ENCODE data around the gene CPNE9.

Gene CPNE9

DNA sequence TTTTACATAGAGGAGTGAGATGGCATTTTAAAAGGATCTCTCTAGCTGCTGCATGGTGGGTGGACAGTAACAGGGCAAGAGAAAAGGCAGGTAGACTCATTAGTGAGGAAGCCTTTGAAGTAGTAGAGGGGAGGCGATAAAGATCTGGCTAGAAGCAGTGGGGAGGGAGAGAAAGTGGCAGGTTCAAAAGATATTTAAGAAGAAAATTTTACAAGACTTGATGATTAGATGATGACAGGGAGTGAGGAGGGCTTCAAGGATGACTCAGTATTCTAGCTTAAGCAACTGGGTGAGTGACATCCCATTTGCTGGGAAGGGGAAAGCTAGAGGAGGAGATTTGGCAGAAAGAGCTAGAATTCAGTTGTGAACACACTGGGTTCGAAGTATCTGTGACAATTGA, 24.1 kb downstream of the CPNE9 start:
- no peak overlapping the region for H3K27ac ChIP-seq
- TF ChIP-seq, protein P1, sequence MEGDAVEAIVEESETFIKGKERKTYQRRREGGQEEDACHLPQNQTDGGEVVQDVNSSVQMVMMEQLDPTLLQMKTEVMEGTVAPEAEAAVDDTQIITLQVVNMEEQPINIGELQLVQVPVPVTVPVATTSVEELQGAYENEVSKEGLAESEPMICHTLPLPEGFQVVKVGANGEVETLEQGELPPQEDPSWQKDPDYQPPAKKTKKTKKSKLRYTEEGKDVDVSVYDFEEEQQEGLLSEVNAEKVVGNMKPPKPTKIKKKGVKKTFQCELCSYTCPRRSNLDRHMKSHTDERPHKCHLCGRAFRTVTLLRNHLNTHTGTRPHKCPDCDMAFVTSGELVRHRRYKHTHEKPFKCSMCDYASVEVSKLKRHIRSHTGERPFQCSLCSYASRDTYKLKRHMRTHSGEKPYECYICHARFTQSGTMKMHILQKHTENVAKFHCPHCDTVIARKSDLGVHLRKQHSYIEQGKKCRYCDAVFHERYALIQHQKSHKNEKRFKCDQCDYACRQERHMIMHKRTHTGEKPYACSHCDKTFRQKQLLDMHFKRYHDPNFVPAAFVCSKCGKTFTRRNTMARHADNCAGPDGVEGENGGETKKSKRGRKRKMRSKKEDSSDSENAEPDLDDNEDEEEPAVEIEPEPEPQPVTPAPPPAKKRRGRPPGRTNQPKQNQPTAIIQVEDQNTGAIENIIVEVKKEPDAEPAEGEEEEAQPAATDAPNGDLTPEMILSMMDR (conservative IDR thresholded peaks at IDR 0.05) = no peak

DNA sequence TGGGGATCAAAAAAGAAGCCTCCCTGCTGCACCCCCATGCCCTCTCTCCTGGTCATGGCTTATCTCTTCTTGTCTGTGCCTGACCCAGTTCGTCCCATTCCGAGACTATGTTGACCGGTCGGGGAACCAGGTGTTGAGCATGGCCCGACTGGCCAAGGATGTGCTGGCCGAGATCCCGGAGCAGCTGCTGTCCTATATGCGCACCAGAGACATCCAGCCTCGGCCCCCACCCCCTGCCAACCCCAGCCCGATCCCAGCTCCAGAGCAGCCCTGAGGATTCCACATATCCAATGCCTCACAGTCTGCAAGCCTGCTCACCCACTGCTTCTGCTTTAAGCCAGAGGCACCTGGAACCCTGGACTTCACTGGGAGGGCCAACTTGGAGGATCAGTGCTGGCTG, 25.8 kb downstream of the CPNE9 start:
- H3K27ac ChIP-seq = no peak overlapping the region
- TF ChIP-seq, protein P1 (conservative IDR thresholded peaks at IDR 0.05) = no peak

DNA sequence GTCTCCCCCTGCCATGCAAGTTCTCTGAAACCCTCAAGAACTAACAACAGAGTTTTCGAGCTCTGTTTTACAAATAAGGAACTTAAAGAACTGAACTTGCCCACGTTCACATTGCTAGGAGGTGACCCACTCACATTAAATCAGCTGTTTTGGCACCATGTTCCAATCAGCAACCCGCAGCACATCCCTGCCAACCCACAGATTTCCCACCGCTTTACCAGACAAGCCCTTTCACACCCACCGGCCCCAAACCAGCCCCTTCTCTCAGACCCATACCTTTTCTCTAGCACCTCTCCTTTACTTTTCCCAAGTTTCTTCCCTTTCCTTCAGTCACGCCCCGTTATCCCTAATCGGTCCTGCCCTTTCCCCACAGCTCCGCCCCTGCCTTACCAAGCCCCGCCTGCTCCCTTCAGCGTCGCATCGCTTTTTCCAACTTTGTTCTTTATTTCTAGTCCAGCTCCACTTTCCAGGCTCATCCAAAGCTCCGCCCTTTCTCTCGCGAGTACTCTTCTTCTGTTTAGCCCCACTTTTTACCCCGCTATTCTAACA, 27.1 kb downstream of the CPNE9 start:
- TF ChIP-seq, protein P1 (conservative IDR thresholded peaks at IDR 0.05) = no peak
- peak overlapping the region; percentile 99 for H3K27ac ChIP-seq

DNA sequence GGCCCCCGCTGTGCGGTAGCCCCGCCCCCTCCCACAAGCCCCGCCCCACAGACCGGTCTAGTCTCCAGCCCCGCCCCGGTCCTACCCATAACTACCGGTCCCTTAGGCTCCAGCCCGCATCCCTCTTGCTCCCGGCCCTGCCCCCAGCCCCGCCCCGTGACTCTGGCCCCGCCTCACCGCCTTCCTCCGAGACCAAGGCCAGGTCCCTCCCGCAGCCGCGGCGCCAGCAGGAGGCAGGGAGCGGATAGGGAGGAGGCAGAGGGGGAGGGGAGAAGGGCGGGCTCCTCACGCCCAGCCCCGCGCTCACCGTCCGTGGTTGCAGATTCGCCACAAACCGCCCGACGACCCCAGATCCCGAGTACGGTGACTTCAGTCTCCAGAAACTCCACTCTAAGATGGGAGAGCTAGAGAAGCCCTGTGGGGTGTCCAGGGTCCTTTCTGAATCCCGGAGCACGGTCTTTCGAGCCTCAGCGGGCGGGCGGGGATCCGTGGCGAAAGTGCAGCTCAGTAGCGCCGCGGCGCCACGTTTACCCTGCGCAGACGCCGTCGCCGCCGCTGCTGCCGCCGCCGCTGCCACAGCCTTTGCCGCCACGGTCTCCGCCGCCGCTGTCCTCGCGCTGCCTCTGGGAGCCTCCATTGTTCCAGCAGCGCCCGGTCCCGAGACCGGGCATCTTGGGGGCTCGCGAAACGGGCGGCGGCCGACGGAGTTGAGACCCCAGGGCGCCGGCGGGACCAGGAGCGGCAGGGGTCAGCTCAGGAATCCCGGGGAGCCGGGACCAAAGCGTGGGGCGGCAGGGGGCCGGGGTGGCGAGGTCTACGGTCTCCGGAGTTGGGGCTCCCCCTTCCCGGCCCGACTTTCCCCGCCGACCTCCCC, 27.8 kb downstream of the CPNE9 start, which contains the start of gene BRPF1:
BRPF1 (plus strand) TSS at position 530 of the 874 bp plus-strand sequence. CDS start 2,406 bp downstream, outside the sequence.
- peak within 1 kb of the TSS; percentile 99 for H3K27ac ChIP-seq
- TF ChIP-seq, protein P1 (conservative IDR thresholded peaks at IDR 0.05) = no peak

DNA sequence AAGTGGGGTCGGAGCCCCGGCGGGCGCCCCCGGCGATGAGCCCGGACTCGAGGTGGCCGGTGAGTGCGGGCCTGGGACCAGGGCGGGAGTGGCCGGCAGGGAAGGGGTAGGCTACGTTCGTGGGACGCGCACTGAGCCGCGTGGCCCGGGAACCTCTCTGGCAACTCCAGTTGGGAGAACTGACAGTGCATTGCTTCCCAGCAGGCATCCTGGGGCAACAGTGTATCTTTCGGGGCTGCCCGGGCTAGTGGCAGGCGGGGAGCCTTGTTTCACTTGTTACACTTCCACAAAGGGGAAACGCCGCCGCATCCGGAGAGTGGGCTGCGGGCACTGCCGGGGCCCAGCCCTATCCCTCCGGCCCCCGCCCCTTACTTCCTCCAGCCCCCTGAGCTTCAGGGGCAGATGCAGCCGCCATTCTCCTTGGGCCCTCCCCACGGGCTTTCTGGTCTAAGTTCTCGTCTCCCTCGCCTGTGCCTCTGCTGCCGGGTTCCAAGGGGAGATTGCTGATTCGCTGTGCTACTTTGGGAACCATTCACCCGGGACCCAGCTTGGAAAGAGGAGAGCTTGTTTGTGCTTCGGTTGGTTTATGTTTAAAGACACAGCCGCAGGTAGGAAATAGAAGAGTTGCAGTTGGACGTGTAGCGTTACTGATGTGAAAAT, 28.6 kb downstream of the CPNE9 start:
- peak overlapping the region; percentile 99 for H3K27ac ChIP-seq

DNA sequence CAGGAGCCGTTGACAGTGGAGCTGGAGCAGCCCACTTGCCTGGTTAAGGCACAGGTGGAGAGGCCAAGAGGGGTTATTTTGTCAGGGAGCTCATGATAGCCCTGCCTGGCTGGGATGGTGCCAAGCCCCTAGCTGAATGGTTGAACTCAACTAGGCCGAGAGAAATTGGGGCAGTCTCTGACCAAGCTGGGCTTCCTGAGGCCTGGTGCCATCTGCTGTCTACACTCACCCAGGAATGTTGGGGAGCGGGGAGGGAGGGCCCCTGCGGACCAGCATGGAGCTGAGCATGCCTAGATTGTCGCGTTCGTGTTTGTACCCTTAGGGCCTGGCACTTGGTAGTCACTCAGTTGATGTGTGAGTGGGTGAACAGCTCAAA, 29.1 kb downstream of the CPNE9 start:
- H3K27ac ChIP-seq = peak overlapping the region; percentile 99; the same call in 1 of the 2 replicates

More for the DNA sequence above, 28.6 kb downstream of the CPNE9 start:
- TF ChIP-seq, protein P1 (conservative IDR thresholded peaks at IDR 0.05) = no peak

More for the DNA sequence above, 29.1 kb downstream of the CPNE9 start:
- TF ChIP-seq, protein P1 (conservative IDR thresholded peaks at IDR 0.05) = no peak
